DMS53 treated with DMSO at 0.1 percent for 48 hours (cell line): ENCODE data around the gene FLG2.

Source experiments
- DNase-seq: peaks from one replicate; lab custom pipeline; 2025; ENCODE audit not compliant: unreplicated experiment; lab: John Stamatoyannopoulos, UW

Gene FLG2

GRCh38 chr1:152359906-152360305 lies at the start of gene FLG2:
Gene FLG2 (minus strand): TSS chr1:152360006. CDS start chr1:152358884, 1,122 bp downstream.
- no peak for DNase-seq

DNA sequence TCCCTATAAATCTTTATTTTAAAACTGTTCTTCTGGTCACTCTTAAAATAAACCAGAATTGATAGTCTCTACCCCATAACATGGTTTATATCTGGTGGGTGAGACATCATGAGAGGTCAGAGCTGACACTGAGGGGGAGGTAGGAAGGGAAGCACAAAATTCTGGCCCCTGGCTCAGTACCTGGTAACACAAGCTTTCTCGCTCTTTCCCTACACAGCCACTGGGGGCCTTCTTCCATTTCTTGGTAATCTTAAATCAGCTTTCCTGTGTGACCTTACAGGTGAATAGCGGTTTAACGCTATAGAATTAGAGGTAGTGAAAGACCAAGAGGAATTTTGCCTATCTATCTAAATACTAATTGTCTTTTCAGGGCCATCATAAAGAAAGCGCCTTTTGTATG lies 48.9 kb upstream of the FLG2 start:
- no peak for DNase-seq

DNA sequence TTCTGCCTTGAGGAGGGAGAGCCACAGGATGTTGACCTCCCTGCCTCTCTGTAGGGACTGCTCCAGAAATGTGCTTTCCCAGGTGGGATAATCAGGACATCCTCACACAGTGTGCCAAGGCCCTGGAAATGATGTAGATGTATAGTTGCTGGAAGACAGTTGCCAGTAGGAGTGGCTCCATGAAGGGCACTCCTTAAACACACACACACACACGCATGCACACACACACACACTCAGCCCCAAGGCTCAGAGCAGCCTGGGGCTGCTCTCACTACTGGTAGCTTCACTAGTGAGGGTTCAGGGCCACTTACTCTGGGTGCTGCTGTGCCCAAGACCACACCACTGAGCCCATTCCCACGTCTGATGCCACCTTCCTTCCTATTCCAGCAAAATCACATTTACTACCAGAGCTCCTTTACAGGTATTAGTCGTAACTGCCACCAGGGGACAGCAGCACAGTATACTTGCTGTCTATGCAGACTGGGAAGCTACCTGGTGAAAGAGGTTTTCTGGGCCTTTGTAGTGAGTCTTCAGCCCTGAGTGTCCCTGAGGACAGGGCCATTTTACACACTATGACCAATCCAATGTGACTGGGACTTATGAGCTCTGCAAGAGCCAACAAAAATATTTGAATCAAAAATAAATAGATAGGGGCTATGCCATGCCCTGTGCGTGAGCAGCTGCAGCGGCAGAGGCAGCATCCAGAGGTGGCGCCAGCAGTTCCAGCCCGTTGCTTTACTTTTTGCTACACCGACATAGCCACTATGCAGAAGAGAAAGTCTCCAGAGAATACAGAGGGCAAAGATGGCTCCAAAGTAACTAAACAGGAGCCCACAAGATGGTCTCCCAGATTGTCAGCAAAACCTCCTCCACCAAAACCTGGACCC lies 39.2 kb upstream of the FLG2 start:
- peak; percentile 18 for DNase-seq

- DNase-seq: no peak
Measured at GRCh38 chr1:152397474-152397873, 37.7 kb upstream of the FLG2 start.

- DNase-seq: no peak
Measured at GRCh38 chr1:152394151-152394550, 34.3 kb upstream of the FLG2 start.

- DNase-seq: no peak
Measured at GRCh38 chr1:152392909-152393308, 33.1 kb upstream of the FLG2 start.

DNA sequence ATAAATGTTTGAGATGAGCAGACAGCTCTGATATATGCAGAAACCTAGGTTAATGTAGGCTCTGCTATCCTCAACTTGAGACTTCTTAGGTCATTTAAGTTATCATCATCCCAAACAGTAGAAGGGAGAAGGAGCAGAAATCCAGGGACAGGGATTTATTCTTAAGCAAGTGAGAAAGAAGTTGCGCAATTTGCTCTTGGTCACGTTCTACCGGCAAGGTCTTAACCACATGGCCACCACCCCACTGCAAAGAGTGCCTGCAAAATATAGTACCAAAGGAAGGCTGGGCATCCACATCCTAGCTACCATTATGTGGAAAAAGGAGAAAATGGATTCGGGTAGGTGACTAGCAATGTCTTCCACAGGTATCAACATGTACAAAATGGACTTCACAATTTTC lies 29.1 kb upstream of the FLG2 start:
- no peak for DNase-seq

DNA sequence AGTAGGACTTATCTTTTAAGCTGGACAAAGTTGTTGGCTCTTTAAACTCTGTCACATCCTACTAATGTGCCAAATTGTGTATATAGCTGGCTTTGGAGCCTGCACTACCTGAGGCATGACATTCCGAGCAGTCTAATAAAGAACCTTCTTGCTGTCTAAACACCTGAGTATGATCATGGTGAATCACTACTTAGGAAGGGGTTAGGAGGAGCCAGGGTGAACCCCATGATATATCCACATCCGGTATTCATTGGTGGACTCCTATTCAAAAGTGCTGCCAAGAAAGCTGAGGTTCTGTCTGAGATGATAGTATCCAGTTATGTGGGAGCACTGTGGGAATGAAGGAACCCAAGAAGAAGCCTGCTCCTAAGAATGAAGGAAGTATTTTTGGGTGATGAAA lies 27.1 kb upstream of the FLG2 start:
- no peak for DNase-seq

DNA sequence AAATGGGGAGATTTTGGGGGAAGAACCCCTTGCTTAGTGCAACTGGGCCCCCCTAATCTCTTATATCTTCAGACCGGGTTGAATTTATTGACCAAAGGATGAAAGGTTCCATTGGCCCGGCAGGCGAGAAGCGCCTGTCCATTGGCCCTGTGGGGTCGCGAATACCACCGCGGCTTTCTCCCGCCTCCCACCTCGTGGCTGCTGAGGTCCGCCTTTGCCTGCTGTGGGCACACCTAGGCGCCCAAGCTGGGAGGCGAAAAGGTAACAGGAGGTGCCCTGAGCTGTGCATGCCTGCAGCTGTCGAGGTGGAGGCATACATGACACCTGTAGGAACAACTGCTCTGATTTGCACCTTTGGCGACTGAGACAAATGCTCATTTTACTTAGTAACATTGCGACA lies 21.1 kb upstream of the FLG2 start:
- no peak for DNase-seq

DNA sequence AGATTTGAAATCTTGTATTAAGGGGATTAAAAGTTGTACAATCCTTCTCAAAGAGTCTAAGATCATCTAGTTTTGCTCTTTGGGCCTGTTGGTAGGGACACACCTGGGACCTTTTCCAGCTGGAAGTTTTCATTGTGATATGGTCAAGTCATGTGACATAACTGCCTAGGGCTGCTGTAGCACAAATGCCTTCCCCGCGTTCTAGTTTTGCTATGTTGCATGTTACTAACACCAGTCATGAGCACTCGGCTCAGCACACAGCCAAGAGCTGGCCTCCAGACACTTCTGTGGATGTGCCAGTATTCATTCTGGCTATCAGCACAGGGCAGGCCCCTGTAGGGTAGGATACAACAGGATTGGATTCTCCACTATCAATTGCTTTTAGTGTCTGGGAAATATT lies 14.6 kb upstream of the FLG2 start:
- no peak for DNase-seq

GRCh38 chr1:152372672-152373071 lies 12.9 kb upstream of the FLG2 start:
- DNase-seq: no peak

- DNase-seq: no peak
Measured at GRCh38 chr1:152367436-152367835, 7.6 kb upstream of the FLG2 start.

DNA sequence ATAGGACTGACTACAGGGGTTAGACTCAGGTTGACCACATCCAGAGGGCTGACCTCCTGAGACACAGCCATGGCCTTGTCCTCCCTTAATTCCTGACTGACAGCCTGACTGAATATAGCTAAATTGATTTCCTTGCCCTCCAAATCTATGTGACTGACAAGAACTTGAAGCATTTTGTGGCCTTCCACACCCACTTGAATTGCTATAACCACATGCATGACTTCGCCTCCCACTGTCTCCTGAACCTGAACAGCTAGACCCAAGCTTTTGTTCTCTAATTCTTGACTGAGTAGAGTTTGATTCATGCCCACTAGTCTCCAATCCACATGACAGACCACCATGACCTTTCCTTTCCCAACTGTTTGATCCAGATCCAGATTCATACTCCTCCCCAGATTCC lies 3.1 kb downstream of the FLG2 start:
- DNase-seq: no peak

GRCh38 chr1:152349611-152350010 lies 10.2 kb downstream of the FLG2 start:
- no peak for DNase-seq

DNA sequence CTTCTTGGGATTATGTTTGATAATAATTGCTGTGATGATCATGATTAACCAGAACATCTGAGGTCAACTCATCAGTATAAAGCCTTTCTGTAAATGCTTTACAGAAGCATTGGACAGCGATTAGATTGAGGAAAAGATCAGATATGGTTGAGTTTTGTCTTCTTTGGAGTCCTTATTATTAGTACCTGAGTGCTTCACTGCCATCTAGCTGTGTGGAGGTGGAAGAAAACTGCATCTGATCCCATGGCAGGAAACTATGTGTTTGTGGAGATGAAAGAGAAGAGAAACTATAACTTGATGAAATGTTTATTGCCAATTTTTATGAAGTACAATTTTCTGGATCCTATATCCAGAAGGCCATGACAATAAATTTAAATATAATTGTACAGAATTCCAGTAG lies 11.4 kb downstream of the FLG2 start:
- no peak for DNase-seq

DNA sequence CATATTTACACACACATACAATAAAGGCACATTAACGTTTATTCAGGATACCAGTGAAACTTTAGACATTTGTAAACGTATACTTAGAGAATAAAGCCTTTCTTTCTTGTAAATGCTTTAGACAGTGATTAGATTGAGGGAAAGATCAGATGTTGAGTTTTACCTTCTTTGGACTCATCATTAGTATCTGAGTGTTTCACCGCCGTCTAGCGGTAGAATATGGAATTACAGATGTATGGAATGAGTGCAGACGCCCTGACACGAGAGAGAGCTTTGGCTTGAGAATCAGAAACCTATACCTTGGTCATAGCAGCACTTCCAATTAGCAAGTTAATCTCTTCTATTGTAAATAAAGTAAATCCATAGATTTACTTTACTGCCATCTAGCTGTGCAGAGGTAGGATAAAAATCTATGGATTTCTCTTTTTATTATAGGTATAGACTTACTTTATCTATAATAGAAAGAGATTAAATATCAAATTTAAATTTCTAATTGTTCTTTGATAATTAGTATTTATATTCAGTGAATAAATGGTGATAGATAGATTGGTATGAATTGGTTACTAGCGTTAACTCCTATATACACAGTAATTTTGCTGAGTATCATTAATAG lies 12.6 kb downstream of the FLG2 start:
- DNase-seq: peak; percentile 62

GRCh38 chr1:152344438-152344837 lies 15.4 kb downstream of the FLG2 start:
- DNase-seq: no peak

DNA sequence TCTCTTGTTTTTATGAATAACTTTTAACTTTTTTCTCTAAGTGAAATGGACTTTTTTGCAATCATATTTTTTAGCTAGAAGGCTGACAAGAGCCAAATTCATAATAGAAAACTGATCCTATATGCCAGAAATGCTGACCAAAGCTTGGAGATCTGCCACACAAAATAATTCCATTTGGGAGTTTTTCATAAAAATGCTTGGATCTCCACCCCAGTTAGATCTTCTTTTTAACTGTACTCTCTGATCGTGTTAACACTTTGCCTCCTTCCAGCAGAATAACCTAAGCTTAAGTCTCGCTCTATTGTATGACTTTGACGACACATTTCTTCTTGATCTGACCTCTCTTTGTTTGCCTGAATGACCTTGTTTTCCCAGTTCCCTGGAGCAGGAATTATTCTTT lies 16.8 kb downstream of the FLG2 start:
- no peak for DNase-seq

- no peak for DNase-seq
Measured at GRCh38 chr1:152335399-152335798, 24.4 kb downstream of the FLG2 start.

- no peak for DNase-seq
Measured at GRCh38 chr1:152328801-152329391, 30.9 kb downstream of the FLG2 start.

DNA sequence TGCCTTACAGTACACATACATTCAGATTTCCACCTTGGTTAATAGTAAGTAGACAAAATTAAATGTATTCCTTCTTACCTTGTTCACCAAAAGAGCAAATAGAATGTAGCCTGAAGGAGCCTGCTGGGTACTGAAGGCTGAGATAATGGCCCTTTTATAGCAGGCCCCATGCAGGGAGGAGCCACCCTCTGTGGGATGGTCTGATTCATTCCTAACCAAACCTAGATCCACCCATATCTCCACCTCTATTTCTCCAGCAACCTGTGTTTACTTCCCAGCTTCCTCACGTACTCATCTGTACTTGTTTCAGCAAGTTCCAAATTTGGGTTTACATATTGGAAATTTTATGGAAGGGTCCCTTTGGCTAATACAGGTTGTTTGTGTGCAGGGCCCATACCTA lies 34.7 kb downstream of the FLG2 start, which contains the start of gene FLG:
Gene FLG, minus strand, starts transcription at position 129 of the 400 bp plus-strand sequence. CDS start 9,783 bp downstream, outside the sequence.
- no peak for DNase-seq

DNA sequence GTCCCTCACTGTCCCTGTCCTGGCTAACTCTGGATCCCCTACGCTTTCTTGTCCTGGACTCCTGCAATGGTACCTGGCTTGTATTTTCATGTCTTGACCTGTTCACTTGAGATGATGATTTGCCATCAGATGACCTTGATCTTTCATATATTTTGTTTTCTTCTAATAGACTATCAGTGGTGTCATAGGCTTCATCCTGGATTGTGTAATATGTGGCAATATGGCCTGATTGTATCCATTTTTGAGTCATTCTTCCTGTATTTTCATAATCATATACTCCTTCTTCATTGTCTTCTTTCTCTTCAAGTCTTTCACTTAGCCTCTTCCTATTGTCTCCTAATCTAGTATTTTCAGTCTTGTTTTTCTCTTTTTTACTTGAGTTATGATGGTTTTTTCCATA lies 45.8 kb downstream of the FLG2 start:
- DNase-seq: no peak
